GM12878 (cell line): Measurements from ENCODE around the gene CSMD2. TPM values are rescaled to one million over a fixed set of nuclear protein-coding genes. Genes with fewer than 3 reads are reported as not detected.

Source experiments
- ATAC-seq: fragments of 200-7000 bp; cut with Tn5 transposase; 3 replicates; pipeline ENCODE4 v1.9.1; 2020; ENCODE audit warnings: mild to moderate bottlenecking, moderate library complexity
- BruUV-seq: library from RNA; stranded (reverse); fragments of 400-500 nt; replicated peaks from 2 replicates; lab custom pipeline; 2021; lab: Mats Ljungman, UMichigan
- CTCF ChIA-PET: fragments of 300-600 bp; sonication (Branson Sonifier 250); formaldehyde crosslinking; extraction: SDS; loops from one replicate; lab custom pipeline; 2021; ENCODE audit warnings: inconsistent platforms; lab: Yijun Ruan, JAX
- POLR2A ChIA-PET: fragments of 350-600 bp; formaldehyde crosslinking; extraction: SDS; loops from one replicate; lab custom pipeline; 2021; ENCODE audit warnings: inconsistent platforms; lab: Charles Lee
- RAD21 ChIA-PET: fragments of 300-600 bp; sonication (Branson Sonifier 250); formaldehyde crosslinking; loops from one replicate; lab custom pipeline; 2023; ENCODE audit warnings: antibody characterized with exemption; ENCODE audit not compliant: unreplicated experiment; lab: Charles Lee
- SMC1A ChIA-PET: fragments of 300-600 bp; sonication (Branson Sonifier 250); formaldehyde crosslinking; loops from one replicate; lab custom pipeline; 2023; ENCODE audit not compliant: unreplicated experiment, uncharacterized antibody; lab: Charles Lee
- DNase-seq: peaks from one replicate; pipeline ENCODE4 v3.0.0-alpha.2; 2011; ENCODE audit warnings: low read depth, low spot score
- FAIRE-seq: peaks from 3 replicates; lab custom pipeline; 2011; peaks lifted over from hg19 to GRCh38; lab: Jason Lieb, UNC
- H2AFZ ChIP-seq: 2 replicates; pipeline ENCODE4 v1.6.0; 2011; ENCODE audit warnings: low read depth, low read length, control low read depth; ENCODE audit not compliant: control insufficient read depth
- H3K27ac ChIP-seq: 2 replicates; pipeline ENCODE4 v1.5.1; 2011; ENCODE audit warnings: control low read depth; ENCODE audit not compliant: control insufficient read depth, insufficient read depth
- H3K27me3 ChIP-seq, 2 experiments: replicated peaks in 1 of 2; 2 replicates each; pipeline versions ENCODE4 v1.6.0 to v1.6.1; 2011; ENCODE audit warnings: low read length in 1 of 2; ENCODE audit not compliant: control insufficient read depth in 2 of 2, insufficient read depth in 2 of 2
- H3K36me3 ChIP-seq, 2 experiments: 2 replicates each; pipeline ENCODE4 v1.5.1; 2011; ENCODE audit warnings: low read length in 1 of 2; ENCODE audit not compliant: control insufficient read depth in 2 of 2, insufficient read depth in 2 of 2
- H3K4me1 ChIP-seq: 2 replicates; pipeline ENCODE4 v1.6.1; 2011; ENCODE audit warnings: mild to moderate bottlenecking, low read length, moderate library complexity, mixed read lengths; ENCODE audit not compliant: control insufficient read depth, insufficient read depth
- H3K4me2 ChIP-seq: 2 replicates; pipeline ENCODE4 v1.6.0; 2011; ENCODE audit warnings: control low read depth; ENCODE audit not compliant: control insufficient read depth, insufficient read depth
- H3K4me3 ChIP-seq: fragments of 200-600 bp; sonication (generic); 2 replicates; pipeline ENCODE4 v1.5.1; 2016
- H3K79me2 ChIP-seq: 2 replicates; pipeline ENCODE4 v1.6.0; 2011; ENCODE audit warnings: low read length; ENCODE audit not compliant: control insufficient read depth, insufficient read depth
- H3K9ac ChIP-seq: 2 replicates; pipeline ENCODE4 v1.8.0; 2011; ENCODE audit warnings: low read length, control low read depth, mixed read lengths; ENCODE audit not compliant: control insufficient read depth, insufficient read depth
- H3K9me3 ChIP-seq: replicated peaks from 3 replicates; pipeline ENCODE4 v1.5.1; 2011; ENCODE audit warnings: mild to moderate bottlenecking, low read length; ENCODE audit not compliant: control insufficient read depth, insufficient read depth
- H4K20me1 ChIP-seq: 2 replicates; pipeline ENCODE4 v1.6.0; 2011; ENCODE audit not compliant: control insufficient read depth, insufficient read depth
- ASH2L ChIP-seq: fragments of 300-600, 200-600 bp; sonication (generic); IDR thresholded peaks from 2 replicates; pipeline ENCODE4 v1.6.1; 2017; ENCODE audit warnings: low read depth, mild to moderate bottlenecking, borderline replicate concordance
- CEBPZ ChIP-seq: fragments of 150-350 bp; IDR thresholded peaks from 2 replicates; pipeline ENCODE4 v1.6.1; 2016; ENCODE audit warnings: low read depth, low read length
- E2F4 ChIP-seq: IDR thresholded peaks from 2 replicates; pipeline ENCODE4 v1.6.1; 2012; ENCODE audit warnings: low read depth, low read length, improper control_type of control experiment
- ETV6 ChIP-seq, 2 experiments: fragments of 450-650 bp in 1 of 2; IDR thresholded peaks in 1 of 2; conservative IDR thresholded peaks in 1 of 2; 2 replicates each; pipeline ENCODE4 v1.6.1; 2014; ENCODE audit warnings: antibody characterized with exemption in 1 of 2, borderline replicate concordance in 1 of 2, low read depth in 1 of 2, mild to moderate bottlenecking in 1 of 2, moderate library complexity in 1 of 2
- KDM1A ChIP-seq: fragments of 200-600 bp; sonication (generic); IDR thresholded peaks from 2 replicates; pipeline ENCODE4 v1.6.1; 2016; ENCODE audit warnings: borderline replicate concordance
- NFYB ChIP-seq: IDR thresholded peaks from 2 replicates; pipeline ENCODE4 v1.6.1; 2011; ENCODE audit warnings: low read depth, mild to moderate bottlenecking, low read length, improper control_type of control experiment, moderate library complexity; ENCODE audit not compliant: insufficient read depth
- NRF1 ChIP-seq: conservative IDR thresholded peaks from 2 replicates; pipeline ENCODE4 v1.6.1; 2011; ENCODE audit warnings: mild to moderate bottlenecking, low read depth, low read length, improper control_type of control experiment
- POLR2AphosphoS2 ChIP-seq: IDR thresholded peaks from 2 replicates; pipeline ENCODE4 v1.6.1; 2011; ENCODE audit warnings: low read depth, mild to moderate bottlenecking, low read length, improper control_type of control experiment, moderate library complexity
- RELB ChIP-seq: fragments of 450-650 bp; IDR thresholded peaks from 2 replicates; pipeline ENCODE4 v1.6.1; 2017; ENCODE audit warnings: low read depth, mild to moderate bottlenecking, moderate library complexity
- STAT1 ChIP-seq: fragments of 450-650 bp; conservative IDR thresholded peaks from 2 replicates; pipeline ENCODE4 v1.6.1; 2014; ENCODE audit warnings: antibody characterized with exemption, mild to moderate bottlenecking
- WGBS: methylation state at CpG from one replicate; pipeline ENCODE4 v1.1.6; 2016; ENCODE audit warnings: low lambda C conversion rate; ENCODE audit not compliant: insufficient replicate concordance, insufficient coverage; ENCODE audit errors: missing lambda C conversion rate; 5-methylcytosine and 5-hydroxymethylcytosine counted together
- in situ Hi-C: fragments of 300-500 bp; cut with MboI; formaldehyde crosslinking; loops from 9 replicates; pipeline ENCODE4 v1.14.3; 2018; ENCODE audit warnings: mixed read lengths
- intact Hi-C: fragments of 100-400 bp; cut with micrococcal nuclease; formaldehyde crosslinking; loops from one replicate; pipeline ENCODE4 v1.14.2; 2022; ENCODE audit not compliant: unreplicated experiment
- polyA plus RNA-seq, 11 experiments: library from polyadenylated mRNA; depleted of rRNA in 4 of 11; unstranded in 6 of 11; stranded (reverse) in 5 of 11; fragments of >200 nt; fragmentation: Nextera tagmentation in 4 of 11; fragmentation: Illumina TruSeq in 1 of 11; extraction: Ambion mirVana in 4 of 11; extraction: Trizol in 1 of 11; gene quantifications; 1 replicate in 1 of 11; 2 replicates in 10 of 11; pipeline versions ENCODE4 v1.2.1 to v1.2.3, GENCODE V29; 2011 to 2016; ENCODE audit warnings: inconsistent platforms in 2 of 11, missing spikeins in 2 of 11, low read depth in 1 of 11
- total RNA-seq, 4 experiments: library from RNA; depleted of rRNA in 3 of 4; stranded (reverse); fragments of >200 nt in 3 of 4; fragmentation: Illumina TruSeq in 1 of 4; extraction: Trizol in 1 of 4; gene quantifications; 2 replicates each; pipeline versions ENCODE4 v1.2.1 to v1.2.3, GENCODE V29; 2013 to 2021

The CSMD2 gene
- total and polyA plus RNA-seq, 10 of the 15 experiments (the other 5 are each of a cell fraction or from before 2014, with no cell fraction given): under 0.01 TPM; not detected in 9

GRCh38 chr1:33576821-33577599 is 588.0 kb downstream of the CSMD2 start:
- Histone ChIP-seq H3K27ac (no peak overlapping the region), H4K20me1 (no peaks in the 10 kb centered on the region), H3K4me3 (no peak overlapping the region), H3K79me2 (no peaks in the 10 kb centered on the region), H3K27me3 (no peaks in the 10 kb centered on the region; a peak in 1 of 4 replicates), H3K4me1 (no peaks in the 10 kb centered on the region), H3K36me3 (no peaks in the 10 kb centered on the region), H3K9ac (no peak overlapping the region), H3K4me2 (no peak overlapping the region), H3K9me3 (no peaks in the 10 kb centered on the region), H2AFZ (no peak overlapping the region)
- SMC1A ChIA-PET: no interaction called here
- no TSS peak for BruUV-seq
- intact Hi-C loops: no loop called here
- RAD21 ChIA-PET: interaction anchor here (0.6 kb wide), 1 partner anchor 53 kb away, joined by 4 read pairs; no protein-coding TSS in a partner anchor
- no peak for FAIRE-seq
- CTCF ChIA-PET: no interaction called here
- in situ Hi-C loops: no loop called here
- DNase-seq: no peak
- no peak for ATAC-seq
- POLR2A ChIA-PET: no interaction called here
- WGBS: 35% methylated on average over 11 of the region's 11 CpGs
- no peak for TF ChIP-seq NRF1
- TF ChIP-seq CEBPZ: no peak
- no peak for TF ChIP-seq KDM1A
- TF ChIP-seq ASH2L: no peak
- no peak for TF ChIP-seq RELB
- no peak for TF ChIP-seq STAT1
- TF ChIP-seq ETV6 (conservative IDR thresholded peaks at IDR 0.05 in 1 of 2, IDR thresholded peaks at IDR 0.05 in 1 of 2; ENCODE audit: borderline replicate concordance in 1 of 2, low read depth in 1 of 2): no peak
- no peak for TF ChIP-seq E2F4
- no peak for TF ChIP-seq POLR2AphosphoS2
- no peak for TF ChIP-seq NFYB
